Stimulated activated naive B cell treated with anti-CD40 and anti-IgM and Interleukin-4, amounts not matched to agents 10 μg/mL and 1 μg/mL and 100 μg/mL, for 72 hours (primary cell): ENCODE data around the gene AP3B2.

Experiments used
- ATAC-seq, 2 donors: fragments of 150-1000 bp; cut with Tn5 transposase; replicated peaks; 2 replicates each; pipeline ENCODE4 v1.10.0; 2021; ENCODE audit warnings: moderate library complexity in 1 of 2
- DNase-seq: peaks from one replicate; pipeline ENCODE4 v3.0.0; 2021
- H3K27ac Mint-ChIP-seq: one replicate; pipeline ENCODE4 v1.8.0; 2022; ENCODE audit warnings: mild to moderate bottlenecking, mixed read lengths
- H3K27me3 Mint-ChIP-seq, 2 donors: one replicate each; pipeline ENCODE4 v1.8.0; 2022; ENCODE audit warnings: mixed read lengths in 2 of 2
- H3K36me3 Mint-ChIP-seq, 2 donors: one replicate each; pipeline ENCODE4 v1.8.0; 2022; ENCODE audit warnings: mixed read lengths in 2 of 2, mild to moderate bottlenecking in 1 of 2
- H3K4me1 Mint-ChIP-seq, 2 donors: one replicate each; pipeline ENCODE4 v1.8.0; 2022; ENCODE audit warnings: mixed read lengths in 2 of 2, mild to moderate bottlenecking in 1 of 2
- H3K4me3 Mint-ChIP-seq, 2 donors: one replicate each; pipeline ENCODE4 v1.8.0; 2022; ENCODE audit warnings: mild to moderate bottlenecking in 2 of 2, mixed read lengths in 2 of 2, moderate library complexity in 1 of 2
- H3K9me3 Mint-ChIP-seq, 2 donors: one replicate each; pipeline ENCODE4 v1.8.0; 2022; ENCODE audit warnings: mixed read lengths in 2 of 2, mild to moderate bottlenecking in 1 of 2

Gene AP3B2

GRCh38 chr15:82625136-82625535 is 84.5 kb downstream of the AP3B2 start:
- DNase-seq (no peak), ATAC-seq (no peak)
- H3K27ac Mint-ChIP-seq, result no peak overlapping the region
- no peaks in the 10 kb centered on the region for H3K4me1 Mint-ChIP-seq
- H3K9me3 Mint-ChIP-seq, result no peaks in the 10 kb centered on the region
- H3K27me3 Mint-ChIP-seq, result peaks cover 6 to 14% of the 10 kb centered on the region in 2 donors
- H3K4me3 Mint-ChIP-seq, result no peak overlapping the region
- H3K36me3 Mint-ChIP-seq, result no peaks in the 10 kb centered on the region

- Mint-ChIP-seq H3K27ac (no peak overlapping the region), H3K36me3 (no peaks in the 10 kb centered on the region), H3K27me3 (peaks cover 6 to 14% of the 10 kb centered on the region in 2 donors), H3K4me3 (no peak overlapping the region), H3K9me3 (no peaks in the 10 kb centered on the region), H3K4me1 (no peaks in the 10 kb centered on the region)
- DNase-seq (no peak), ATAC-seq (no peak)
Measured at GRCh38 chr15:82624438-82624837, 85.2 kb downstream of the AP3B2 start.

- H3K27ac Mint-ChIP-seq, result no peak overlapping the region
Measured at GRCh38 chr15:82624008-82624407, 85.7 kb downstream of the AP3B2 start.

GRCh38 chr15:82621970-82622369 is 87.7 kb downstream of the AP3B2 start:
- Mint-ChIP-seq H3K4me3 (no peak overlapping the region), H3K4me1 (no peaks in the 10 kb centered on the region), H3K27ac (no peak overlapping the region), H3K27me3 (peaks cover 6 to 9% of the 10 kb centered on the region in 2 donors), H3K9me3 (no peaks in the 10 kb centered on the region), H3K36me3 (no peaks in the 10 kb centered on the region)
- ATAC-seq, result no peak
- DNase-seq, result no peak

More at GRCh38 chr15:82624008-82624407, 85.7 kb downstream of the AP3B2 start:
- DNase-seq, result no peak
- Mint-ChIP-seq H3K36me3 (no peaks in the 10 kb centered on the region), H3K4me3 (no peak overlapping the region), H3K4me1 (no peaks in the 10 kb centered on the region), H3K27me3 (peaks cover 6 to 14% of the 10 kb centered on the region in 2 donors), H3K9me3 (no peaks in the 10 kb centered on the region)
- no peak for ATAC-seq

GRCh38 chr15:82613747-82614146 is 95.9 kb downstream of the AP3B2 start:
- Mint-ChIP-seq H3K36me3 (no peaks in the 10 kb centered on the region), H3K9me3 (no peaks in the 10 kb centered on the region), H3K27ac (no peak overlapping the region), H3K4me1 (no peaks in the 10 kb centered on the region), H3K27me3 (peaks cover 2 to 25% of the 10 kb centered on the region in 2 donors), H3K4me3 (no peak overlapping the region)
- ATAC-seq, result no peak
- DNase-seq, result no peak

GRCh38 chr15:82611348-82611747 is 98.3 kb downstream of the AP3B2 start:
- no peak for ATAC-seq
- no peaks in the 10 kb centered on the region for H3K9me3 Mint-ChIP-seq

More at GRCh38 chr15:82611348-82611747, 98.3 kb downstream of the AP3B2 start:
- no peaks in the 10 kb centered on the region for H3K4me1 Mint-ChIP-seq
- no peak overlapping the region for H3K27ac Mint-ChIP-seq
- no peak for DNase-seq
- H3K36me3 Mint-ChIP-seq, result no peaks in the 10 kb centered on the region
- peaks cover 3 to 30% of the 10 kb centered on the region in 2 donors for H3K27me3 Mint-ChIP-seq
- no peak overlapping the region for H3K4me3 Mint-ChIP-seq
